HEK293 (cell line): ENCODE results near the gene PBX2.

Source experiments
- CTCF ChIA-PET: fragments of 350-600 bp; formaldehyde crosslinking; extraction: SDS; loops from one replicate; lab custom pipeline; 2021; ENCODE audit warnings: antibody characterized with exemption; lab: Yijun Ruan, JAX
- POLR2A ChIA-PET: fragments of 300-600 bp; formaldehyde crosslinking; extraction: SDS; loops from one replicate; lab custom pipeline; 2020; ENCODE audit warnings: antibody characterized with exemption, inconsistent platforms; lab: Yijun Ruan, JAX
- H3K27ac ChIP-seq: fragments of 200-500 bp; sonication (Bioruptor generic); 2 replicates; pipeline ENCODE4 v1.5.1; 2014; ENCODE audit warnings: low read depth, low read length, control low read depth, inconsistent platforms; ENCODE audit errors: extremely low read depth
- H3K36me3 ChIP-seq, 2 experiments: fragments of 200-500 bp in 1 of 2; sonication (Bioruptor generic) in 1 of 2; 1 replicate in 1 of 2; 2 replicates in 1 of 2; pipeline ENCODE4 v1.5.1; 2014 to 2017; ENCODE audit warnings: inconsistent platforms in 2 of 2, low read length in 2 of 2; ENCODE audit not compliant: control insufficient read depth in 2 of 2, insufficient read depth in 1 of 2
- H3K4me1 ChIP-seq: fragments of 200-500 bp; sonication (Bioruptor generic); 2 replicates; pipeline ENCODE4 v1.5.1; 2014; ENCODE audit warnings: mild to moderate bottlenecking, low read length, inconsistent platforms; ENCODE audit not compliant: control insufficient read depth, insufficient read depth
- H3K4me3 ChIP-seq: 2 replicates; pipeline ENCODE4 v1.5.1; 2011; ENCODE audit warnings: low read depth, mild to moderate bottlenecking, control low read depth, low read length, moderate library complexity
- H3K9me3 ChIP-seq: fragments of 200-500 bp; sonication (Bioruptor generic); 2 replicates; pipeline ENCODE4 v1.5.1; 2014; ENCODE audit warnings: low read depth, low read length, inconsistent platforms; ENCODE audit not compliant: control insufficient read depth, insufficient read depth
- OVOL3 ChIP-seq: fragments of 450-650 bp; formaldehyde crosslinking; IDR thresholded peaks from 2 replicates; pipeline ENCODE4 v1.5.1; 2016; ENCODE audit warnings: missing biosample characterization, missing genetic modification characterization
- SP3 ChIP-seq: fragments of 450-650 bp; formaldehyde crosslinking; IDR thresholded peaks from 2 replicates; pipeline ENCODE4 v1.5.1; 2016; ENCODE audit warnings: missing biosample characterization, missing genetic modification characterization
- ZBTB1 ChIP-seq: fragments of 450-650 bp; formaldehyde crosslinking; IDR thresholded peaks from 2 replicates; pipeline ENCODE4 v1.5.1; 2016; ENCODE audit warnings: missing biosample characterization, missing genetic modification characterization
- ZBTB17 ChIP-seq: fragments of 450-650 bp; formaldehyde crosslinking; IDR thresholded peaks from 2 replicates; pipeline ENCODE4 v1.5.1; 2016; ENCODE audit warnings: missing biosample characterization, missing genetic modification characterization
- ZNF132 ChIP-seq: fragments of 450-650 bp; formaldehyde crosslinking; IDR thresholded peaks from 2 replicates; pipeline ENCODE4 v1.5.1; 2017; ENCODE audit warnings: missing biosample characterization, missing genetic modification characterization, borderline replicate concordance
- ZNF155 ChIP-seq: fragments of 450-650 bp; formaldehyde crosslinking; IDR thresholded peaks from 2 replicates; pipeline ENCODE4 v1.5.1; 2016; ENCODE audit warnings: missing biosample characterization, missing genetic modification characterization
- ZNF211 ChIP-seq: fragments of 450-650 bp; formaldehyde crosslinking; IDR thresholded peaks from 2 replicates; pipeline ENCODE4 v1.5.1; 2016; ENCODE audit warnings: low read depth, missing biosample characterization, missing genetic modification characterization
- ZNF274 ChIP-seq, 2 experiments: fragments of 200-500 bp in 1 of 2; fragments of 450-650 bp in 1 of 2; sonication (Bioruptor generic) in 1 of 2; formaldehyde crosslinking in 1 of 2; IDR thresholded peaks; 2 replicates each; pipeline versions ENCODE4 v1.5.1 to v1.6.1; 2014 to 2016; ENCODE audit warnings: borderline replicate concordance in 1 of 2, inconsistent platforms in 1 of 2, low read length in 1 of 2, missing biosample characterization in 1 of 2, missing genetic modification characterization in 1 of 2
- ZNF350 ChIP-seq: fragments of 450-650 bp; formaldehyde crosslinking; IDR thresholded peaks from 2 replicates; pipeline ENCODE4 v1.5.0; 2017; ENCODE audit warnings: missing biosample characterization, mild to moderate bottlenecking, missing genetic modification characterization
- ZNF366 ChIP-seq: fragments of 450-650 bp; formaldehyde crosslinking; conservative IDR thresholded peaks from 2 replicates; pipeline ENCODE4 v1.5.1; 2016; ENCODE audit warnings: missing biosample characterization, missing genetic modification characterization
- ZNF37A ChIP-seq: fragments of 450-650 bp; IDR thresholded peaks from 2 replicates; pipeline ENCODE4 v1.5.1; 2018; ENCODE audit warnings: missing biosample characterization, missing genetic modification characterization
- ZNF416 ChIP-seq: fragments of 450-650 bp; formaldehyde crosslinking; IDR thresholded peaks from 2 replicates; pipeline ENCODE4 v1.5.1; 2016; ENCODE audit warnings: missing biosample characterization, missing genetic modification characterization
- ZNF544 ChIP-seq: fragments of 450-650 bp; formaldehyde crosslinking; IDR thresholded peaks from 2 replicates; pipeline ENCODE4 v1.5.0; 2017; ENCODE audit warnings: missing biosample characterization, missing genetic modification characterization
- ZNF623 ChIP-seq: fragments of 450-650 bp; formaldehyde crosslinking; IDR thresholded peaks from 2 replicates; pipeline ENCODE4 v1.5.1; 2016; ENCODE audit warnings: missing biosample characterization, missing genetic modification characterization
- ZNF629 ChIP-seq: fragments of 450-650 bp; formaldehyde crosslinking; IDR thresholded peaks from 2 replicates; pipeline ENCODE4 v1.5.1; 2017; ENCODE audit warnings: missing biosample characterization, missing genetic modification characterization
- ZNF677 ChIP-seq: fragments of 450-650 bp; IDR thresholded peaks from 2 replicates; pipeline ENCODE4 v1.5.0; 2018; ENCODE audit warnings: missing biosample characterization, mild to moderate bottlenecking, missing genetic modification characterization, moderate library complexity
- ZNF76 ChIP-seq: fragments of 450-650 bp; formaldehyde crosslinking; IDR thresholded peaks from 2 replicates; pipeline ENCODE4; 2016; ENCODE audit warnings: low read depth, missing biosample characterization, missing genetic modification characterization, borderline replicate concordance
- ZNF776 ChIP-seq: fragments of 450-650 bp; formaldehyde crosslinking; IDR thresholded peaks from 2 replicates; pipeline ENCODE4 v1.5.0; 2017; ENCODE audit warnings: missing biosample characterization, missing genetic modification characterization, borderline replicate concordance
- ZNF792 ChIP-seq: fragments of 450-650 bp; formaldehyde crosslinking; IDR thresholded peaks from 2 replicates; pipeline ENCODE4 v1.5.1; 2016; ENCODE audit warnings: missing biosample characterization, missing genetic modification characterization
- TF ChIP-seq, protein P1 (sequence below): fragments of 450-650 bp; formaldehyde crosslinking; IDR thresholded peaks from 2 replicates; pipeline ENCODE4 v1.5.1; 2016; ENCODE audit warnings: missing biosample characterization, missing genetic modification characterization
- TF ChIP-seq, protein P2 (sequence below): fragments of 450-650 bp; formaldehyde crosslinking; IDR thresholded peaks from 2 replicates; pipeline ENCODE4 v1.5.1; 2017; ENCODE audit warnings: missing biosample characterization, missing genetic modification characterization

PBX2 gene

DNA sequence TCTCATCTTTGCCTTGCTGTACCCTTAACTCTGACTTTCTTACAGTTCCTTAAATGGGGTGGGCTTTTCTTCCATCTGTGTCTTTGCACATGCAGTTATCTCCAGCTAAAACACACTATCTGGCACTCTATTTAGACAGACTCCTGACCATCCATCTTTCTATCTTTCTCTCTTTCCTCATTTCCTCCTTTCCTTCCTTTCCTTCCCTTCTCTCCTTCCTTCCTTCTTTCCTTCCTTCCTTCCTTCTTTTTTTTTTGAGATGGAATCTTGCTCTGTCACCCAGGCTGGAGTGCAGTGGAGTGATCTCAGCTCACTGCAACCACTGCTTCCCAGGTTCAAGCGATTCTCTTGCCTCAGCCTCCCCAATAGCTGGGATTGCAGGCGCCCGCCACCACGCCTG, 25.6 kb upstream of the PBX2 start:
- ChIA-PET POLR2A (interaction anchor here (0.6 to 1.2 kb wide), 2 partner anchors 13 to 186 kb away, joined by 3 to 4 read pairs; no protein-coding TSS in a partner anchor), CTCF (interaction anchor here (0.7 to 1.6 kb wide), 2 partner anchors 11 to 97 kb away, joined by 3 to 4 read pairs; no protein-coding TSS in a partner anchor)
- H3K9me3 ChIP-seq = no peaks in the 10 kb centered on the region
- no peaks in the 10 kb centered on the region for H3K4me1 ChIP-seq
- no peak overlapping the region for H3K4me3 ChIP-seq
- TF ChIP-seq ZNF76 (tag by site-specific recombination) (no peak), ZNF366 (tag by site-specific recombination) (peak; percentile 56)
- H3K27ac ChIP-seq = no peak overlapping the region
- no peaks in the 10 kb centered on the region for H3K36me3 ChIP-seq

DNA sequence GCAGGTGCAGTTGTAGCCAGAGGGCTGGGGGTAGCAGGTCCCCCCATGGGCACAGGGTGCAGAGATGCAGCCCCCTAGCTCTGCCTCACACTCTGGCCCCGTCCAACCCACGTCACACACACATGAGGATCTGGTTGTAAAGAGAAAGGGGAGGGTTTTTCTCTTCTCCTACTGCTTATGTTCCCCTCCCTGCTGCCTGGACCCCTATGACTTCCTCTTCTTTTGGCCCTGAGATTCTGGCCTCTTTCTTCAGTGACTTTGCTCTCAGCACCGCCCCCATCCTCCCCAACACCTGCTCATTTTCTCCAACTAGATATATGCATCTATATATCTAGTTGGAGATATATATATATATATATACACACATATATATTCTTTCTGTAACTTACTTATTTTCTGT, 24.1 kb upstream of the PBX2 start:
- no peaks in the 10 kb centered on the region for H3K4me1 ChIP-seq
- CTCF ChIA-PET = interaction anchor here (0.6 to 1.6 kb wide), 6 partner anchors 16 to 624 kb away, joined by 3 to 5 read pairs (median 4); partner anchors contain the start of genes LY6G5C and TAP2
- no peaks in the 10 kb centered on the region for H3K36me3 ChIP-seq
- H3K9me3 ChIP-seq = no peaks in the 10 kb centered on the region
- no peak overlapping the region for H3K27ac ChIP-seq
- POLR2A ChIA-PET = interaction anchor here (0.6 kb wide), 1 partner anchor 237 kb away, joined by 4 read pairs; no protein-coding TSS in a partner anchor
- TF ChIP-seq, protein P1, sequence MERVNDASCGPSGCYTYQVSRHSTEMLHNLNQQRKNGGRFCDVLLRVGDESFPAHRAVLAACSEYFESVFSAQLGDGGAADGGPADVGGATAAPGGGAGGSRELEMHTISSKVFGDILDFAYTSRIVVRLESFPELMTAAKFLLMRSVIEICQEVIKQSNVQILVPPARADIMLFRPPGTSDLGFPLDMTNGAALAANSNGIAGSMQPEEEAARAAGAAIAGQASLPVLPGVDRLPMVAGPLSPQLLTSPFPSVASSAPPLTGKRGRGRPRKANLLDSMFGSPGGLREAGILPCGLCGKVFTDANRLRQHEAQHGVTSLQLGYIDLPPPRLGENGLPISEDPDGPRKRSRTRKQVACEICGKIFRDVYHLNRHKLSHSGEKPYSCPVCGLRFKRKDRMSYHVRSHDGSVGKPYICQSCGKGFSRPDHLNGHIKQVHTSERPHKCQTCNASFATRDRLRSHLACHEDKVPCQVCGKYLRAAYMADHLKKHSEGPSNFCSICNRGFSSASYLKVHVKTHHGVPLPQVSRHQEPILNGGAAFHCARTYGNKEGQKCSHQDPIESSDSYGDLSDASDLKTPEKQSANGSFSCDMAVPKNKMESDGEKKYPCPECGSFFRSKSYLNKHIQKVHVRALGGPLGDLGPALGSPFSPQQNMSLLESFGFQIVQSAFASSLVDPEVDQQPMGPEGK = no peak
- TF ChIP-seq ZBTB1 (no peak), ZNF416 (tag by site-specific recombination) (no peak), ZNF211 (no peak), ZNF76 (tag by site-specific recombination) (no peak), ZNF350 (tag by site-specific recombination) (no peak), ZNF629 (tag by site-specific recombination) (no peak), OVOL3 (tag by site-specific recombination) (no peak), ZNF677 (tag by site-specific recombination) (no peak), ZNF155 (tag by site-specific recombination) (no peak), ZNF776 (tag by site-specific recombination) (no peak), ZNF792 (no peak), ZNF274 (IDR thresholded peaks at IDR 0.05; ENCODE audit: low read length) (no peak), ZNF274 (tag by site-specific recombination; IDR thresholded peaks at IDR 0.05; ENCODE audit: borderline replicate concordance) (no peak), ZNF37A (tag by site-specific recombination) (no peak), ZBTB17 (tag by site-specific recombination) (no peak), ZNF132 (tag by site-specific recombination) (no peak), ZNF623 (tag by site-specific recombination) (no peak), ZNF544 (tag by site-specific recombination) (no peak), SP3 (tag by site-specific recombination) (no peak)
- TF ChIP-seq, protein P2, sequence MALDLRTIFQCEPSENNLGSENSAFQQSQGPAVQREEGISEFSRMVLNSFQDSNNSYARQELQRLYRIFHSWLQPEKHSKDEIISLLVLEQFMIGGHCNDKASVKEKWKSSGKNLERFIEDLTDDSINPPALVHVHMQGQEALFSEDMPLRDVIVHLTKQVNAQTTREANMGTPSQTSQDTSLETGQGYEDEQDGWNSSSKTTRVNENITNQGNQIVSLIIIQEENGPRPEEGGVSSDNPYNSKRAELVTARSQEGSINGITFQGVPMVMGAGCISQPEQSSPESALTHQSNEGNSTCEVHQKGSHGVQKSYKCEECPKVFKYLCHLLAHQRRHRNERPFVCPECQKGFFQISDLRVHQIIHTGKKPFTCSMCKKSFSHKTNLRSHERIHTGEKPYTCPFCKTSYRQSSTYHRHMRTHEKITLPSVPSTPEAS (tag by site-specific recombination) = no peak
- no peak overlapping the region for H3K4me3 ChIP-seq
